Measurements from ENCODE around the gene FAS. TPM values are rescaled to one million over a fixed set of nuclear protein-coding genes. Genes with fewer than 3 reads are reported as not detected.

The FAS gene
- total and polyA plus RNA-seq, 2 experiments from 2014 or later = 3.1 to 4.3 TPM

DNA sequence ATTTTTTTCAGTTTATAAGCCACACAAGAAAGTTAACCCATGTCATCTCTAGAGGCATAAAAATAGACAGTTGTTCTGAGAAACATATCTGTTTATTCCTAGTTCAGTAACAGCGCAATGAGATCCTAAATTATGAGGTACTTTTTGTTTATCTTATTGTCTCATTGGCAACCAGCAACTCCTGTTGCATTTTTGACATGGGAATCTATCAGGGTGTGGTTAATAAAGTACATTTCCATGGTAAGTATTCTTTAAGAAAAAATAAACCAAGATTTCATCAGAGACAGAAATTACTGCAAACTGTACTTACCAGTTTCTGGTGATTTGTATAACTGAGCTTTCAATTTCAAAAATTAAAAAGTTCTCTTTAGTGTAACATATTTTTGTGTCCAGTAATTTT, 9.0 kb downstream of the FAS start:
- Histone ChIP-seq H3K4me2 (no peak overlapping the region), H3K27ac (ENCODE audit: low read depth) (no peak overlapping the region), H3K36me3 (ENCODE audit: insufficient read depth) (no peaks in the 10 kb centered on the region), H3K27me3 (ENCODE audit: insufficient read depth) (no peaks in the 10 kb centered on the region), H3F3A (replicated peaks; ENCODE audit: low read depth) (no peaks in the 10 kb centered on the region), H4K20me1 (replicated peaks; ENCODE audit: insufficient read depth) (no peaks in the 10 kb centered on the region), H3K9me2 (ENCODE audit: insufficient read depth) (no peaks in the 10 kb centered on the region), H3K4me3 (no peak overlapping the region), H3K4me1 (ENCODE audit: insufficient read depth) (0 out of 2 replicates have a peak, but pooled peaks cover 12% of the 10 kb centered on the region), H3K79me2 (replicated peaks; ENCODE audit: insufficient read depth) (no peaks in the 10 kb centered on the region), H2AFZ (no peak overlapping the region)
- Mint-ChIP-seq H3K36me3 (ENCODE audit: low read depth) (no peaks in the 10 kb centered on the region), H3K27ac (no peak overlapping the region), H3K9me3 (no peaks in the 10 kb centered on the region), H3K4me1 (peaks cover 13% of the 10 kb centered on the region; the same call in 2 of the 3 replicates), H3K27me3 (ENCODE audit: insufficient read depth, low read depth, poor library complexity) (no peaks in the 10 kb centered on the region), H3K4me3 (no peak overlapping the region)
- no peak for DNase-seq (ENCODE audit: low spot score)
- no peak for ATAC-seq
- TF ChIP-seq ZNF331 (CRISPR knock-in tag; IDR thresholded peaks at IDR 0.05; ENCODE audit: low read depth) (no peak), CREB1 (CRISPR knock-in tag; IDR thresholded peaks at IDR 0.05; ENCODE audit: low read depth) (no peak), NANOG (IDR thresholded peaks at IDR 0.05; ENCODE audit: borderline replicate concordance) (no peak), EZH2 (IDR thresholded peaks at IDR 0.05; ENCODE audit: low read depth, unreplicated experiment) (no peak), ZNF114 (CRISPR knock-in tag; IDR thresholded peaks at IDR 0.05) (no peak), STAT1 (IDR thresholded peaks at IDR 0.05; ENCODE audit: unreplicated experiment) (no peak)
- TF ChIP-seq, protein P1, sequence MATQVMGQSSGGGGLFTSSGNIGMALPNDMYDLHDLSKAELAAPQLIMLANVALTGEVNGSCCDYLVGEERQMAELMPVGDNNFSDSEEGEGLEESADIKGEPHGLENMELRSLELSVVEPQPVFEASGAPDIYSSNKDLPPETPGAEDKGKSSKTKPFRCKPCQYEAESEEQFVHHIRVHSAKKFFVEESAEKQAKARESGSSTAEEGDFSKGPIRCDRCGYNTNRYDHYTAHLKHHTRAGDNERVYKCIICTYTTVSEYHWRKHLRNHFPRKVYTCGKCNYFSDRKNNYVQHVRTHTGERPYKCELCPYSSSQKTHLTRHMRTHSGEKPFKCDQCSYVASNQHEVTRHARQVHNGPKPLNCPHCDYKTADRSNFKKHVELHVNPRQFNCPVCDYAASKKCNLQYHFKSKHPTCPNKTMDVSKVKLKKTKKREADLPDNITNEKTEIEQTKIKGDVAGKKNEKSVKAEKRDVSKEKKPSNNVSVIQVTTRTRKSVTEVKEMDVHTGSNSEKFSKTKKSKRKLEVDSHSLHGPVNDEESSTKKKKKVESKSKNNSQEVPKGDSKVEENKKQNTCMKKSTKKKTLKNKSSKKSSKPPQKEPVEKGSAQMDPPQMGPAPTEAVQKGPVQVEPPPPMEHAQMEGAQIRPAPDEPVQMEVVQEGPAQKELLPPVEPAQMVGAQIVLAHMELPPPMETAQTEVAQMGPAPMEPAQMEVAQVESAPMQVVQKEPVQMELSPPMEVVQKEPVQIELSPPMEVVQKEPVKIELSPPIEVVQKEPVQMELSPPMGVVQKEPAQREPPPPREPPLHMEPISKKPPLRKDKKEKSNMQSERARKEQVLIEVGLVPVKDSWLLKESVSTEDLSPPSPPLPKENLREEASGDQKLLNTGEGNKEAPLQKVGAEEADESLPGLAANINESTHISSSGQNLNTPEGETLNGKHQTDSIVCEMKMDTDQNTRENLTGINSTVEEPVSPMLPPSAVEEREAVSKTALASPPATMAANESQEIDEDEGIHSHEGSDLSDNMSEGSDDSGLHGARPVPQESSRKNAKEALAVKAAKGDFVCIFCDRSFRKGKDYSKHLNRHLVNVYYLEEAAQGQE (IDR thresholded peaks at IDR 0.05; ENCODE audit: unreplicated experiment) = no peak
- TF ChIP-seq, protein P2, sequence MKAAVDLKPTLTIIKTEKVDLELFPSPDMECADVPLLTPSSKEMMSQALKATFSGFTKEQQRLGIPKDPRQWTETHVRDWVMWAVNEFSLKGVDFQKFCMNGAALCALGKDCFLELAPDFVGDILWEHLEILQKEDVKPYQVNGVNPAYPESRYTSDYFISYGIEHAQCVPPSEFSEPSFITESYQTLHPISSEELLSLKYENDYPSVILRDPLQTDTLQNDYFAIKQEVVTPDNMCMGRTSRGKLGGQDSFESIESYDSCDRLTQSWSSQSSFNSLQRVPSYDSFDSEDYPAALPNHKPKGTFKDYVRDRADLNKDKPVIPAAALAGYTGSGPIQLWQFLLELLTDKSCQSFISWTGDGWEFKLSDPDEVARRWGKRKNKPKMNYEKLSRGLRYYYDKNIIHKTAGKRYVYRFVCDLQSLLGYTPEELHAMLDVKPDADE (IDR thresholded peaks at IDR 0.05) = no peak
- TF ChIP-seq, protein P3, sequence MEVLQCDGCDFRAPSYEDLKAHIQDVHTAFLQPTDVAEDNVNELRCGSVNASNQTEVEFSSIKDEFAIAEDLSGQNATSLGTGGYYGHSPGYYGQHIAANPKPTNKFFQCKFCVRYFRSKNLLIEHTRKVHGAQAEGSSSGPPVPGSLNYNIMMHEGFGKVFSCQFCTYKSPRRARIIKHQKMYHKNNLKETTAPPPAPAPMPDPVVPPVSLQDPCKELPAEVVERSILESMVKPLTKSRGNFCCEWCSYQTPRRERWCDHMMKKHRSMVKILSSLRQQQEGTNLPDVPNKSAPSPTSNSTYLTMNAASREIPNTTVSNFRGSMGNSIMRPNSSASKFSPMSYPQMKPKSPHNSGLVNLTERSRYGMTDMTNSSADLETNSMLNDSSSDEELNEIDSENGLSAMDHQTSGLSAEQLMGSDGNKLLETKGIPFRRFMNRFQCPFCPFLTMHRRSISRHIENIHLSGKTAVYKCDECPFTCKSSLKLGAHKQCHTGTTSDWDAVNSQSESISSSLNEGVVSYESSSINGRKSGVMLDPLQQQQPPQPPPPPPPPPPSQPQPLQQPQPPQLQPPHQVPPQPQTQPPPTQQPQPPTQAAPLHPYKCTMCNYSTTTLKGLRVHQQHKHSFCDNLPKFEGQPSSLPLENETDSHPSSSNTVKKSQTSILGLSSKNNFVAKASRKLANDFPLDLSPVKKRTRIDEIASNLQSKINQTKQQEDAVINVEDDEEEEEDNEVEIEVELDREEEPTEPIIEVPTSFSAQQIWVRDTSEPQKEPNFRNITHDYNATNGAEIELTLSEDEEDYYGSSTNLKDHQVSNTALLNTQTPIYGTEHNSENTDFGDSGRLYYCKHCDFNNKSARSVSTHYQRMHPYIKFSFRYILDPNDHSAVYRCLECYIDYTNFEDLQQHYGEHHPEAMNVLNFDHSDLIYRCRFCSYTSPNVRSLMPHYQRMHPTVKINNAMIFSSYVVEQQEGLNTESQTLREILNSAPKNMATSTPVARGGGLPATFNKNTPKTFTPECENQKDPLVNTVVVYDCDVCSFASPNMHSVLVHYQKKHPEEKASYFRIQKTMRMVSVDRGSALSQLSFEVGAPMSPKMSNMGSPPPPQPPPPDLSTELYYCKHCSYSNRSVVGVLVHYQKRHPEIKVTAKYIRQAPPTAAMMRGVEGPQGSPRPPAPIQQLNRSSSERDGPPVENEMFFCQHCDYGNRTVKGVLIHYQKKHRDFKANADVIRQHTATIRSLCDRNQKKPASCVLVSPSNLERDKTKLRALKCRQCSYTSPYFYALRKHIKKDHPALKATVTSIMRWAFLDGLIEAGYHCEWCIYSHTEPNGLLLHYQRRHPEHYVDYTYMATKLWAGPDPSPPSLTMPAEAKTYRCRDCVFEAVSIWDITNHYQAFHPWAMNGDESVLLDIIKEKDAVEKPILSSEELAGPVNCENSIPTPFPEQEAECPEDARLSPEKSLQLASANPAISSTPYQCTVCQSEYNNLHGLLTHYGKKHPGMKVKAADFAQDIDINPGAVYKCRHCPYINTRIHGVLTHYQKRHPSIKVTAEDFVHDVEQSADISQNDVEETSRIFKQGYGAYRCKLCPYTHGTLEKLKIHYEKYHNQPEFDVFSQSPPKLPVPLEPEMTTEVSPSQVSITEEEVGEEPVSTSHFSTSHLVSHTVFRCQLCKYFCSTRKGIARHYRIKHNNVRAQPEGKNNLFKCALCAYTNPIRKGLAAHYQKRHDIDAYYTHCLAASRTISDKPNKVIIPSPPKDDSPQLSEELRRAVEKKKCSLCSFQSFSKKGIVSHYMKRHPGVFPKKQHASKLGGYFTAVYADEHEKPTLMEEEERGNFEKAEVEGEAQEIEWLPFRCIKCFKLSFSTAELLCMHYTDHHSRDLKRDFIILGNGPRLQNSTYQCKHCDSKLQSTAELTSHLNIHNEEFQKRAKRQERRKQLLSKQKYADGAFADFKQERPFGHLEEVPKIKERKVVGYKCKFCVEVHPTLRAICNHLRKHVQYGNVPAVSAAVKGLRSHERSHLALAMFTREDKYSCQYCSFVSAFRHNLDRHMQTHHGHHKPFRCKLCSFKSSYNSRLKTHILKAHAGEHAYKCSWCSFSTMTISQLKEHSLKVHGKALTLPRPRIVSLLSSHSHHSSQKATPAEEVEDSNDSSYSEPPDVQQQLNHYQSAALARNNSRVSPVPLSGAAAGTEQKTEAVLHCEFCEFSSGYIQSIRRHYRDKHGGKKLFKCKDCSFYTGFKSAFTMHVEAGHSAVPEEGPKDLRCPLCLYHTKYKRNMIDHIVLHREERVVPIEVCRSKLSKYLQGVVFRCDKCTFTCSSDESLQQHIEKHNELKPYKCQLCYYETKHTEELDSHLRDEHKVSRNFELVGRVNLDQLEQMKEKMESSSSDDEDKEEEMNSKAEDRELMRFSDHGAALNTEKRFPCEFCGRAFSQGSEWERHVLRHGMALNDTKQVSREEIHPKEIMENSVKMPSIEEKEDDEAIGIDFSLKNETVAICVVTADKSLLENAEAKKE (CRISPR knock-in tag; IDR thresholded peaks at IDR 0.05) = no peak
